Hematopoietic multipotent progenitor cell treated with erythropoietin and hydrocortisone succinate and interleukin-3 and kit ligand, for 17 days (in vitro differentiated cells): Measurements from ENCODE around the gene CORO1C.

Experiments used
- DNase-seq: peaks from one replicate; pipeline ENCODE4 v3.0.0-alpha.2; 2015; ENCODE audit warnings: low spot score

The CORO1C gene

GRCh38 chr12:108696111-108696995, 35.0 kb downstream of the CORO1C start:
- DNase-seq, result peak; percentile 67

- peak; percentile 59 for DNase-seq
These were observed 36.5 kb downstream of the CORO1C start for GRCh38 chr12:108694812-108695278.

GRCh38 chr12:108693751-108694150, 37.6 kb downstream of the CORO1C start:
- peak; percentile 37 for DNase-seq

- DNase-seq, result peak; percentile 53
These were observed 38.1 kb downstream of the CORO1C start for GRCh38 chr12:108693186-108693730.

DNA sequence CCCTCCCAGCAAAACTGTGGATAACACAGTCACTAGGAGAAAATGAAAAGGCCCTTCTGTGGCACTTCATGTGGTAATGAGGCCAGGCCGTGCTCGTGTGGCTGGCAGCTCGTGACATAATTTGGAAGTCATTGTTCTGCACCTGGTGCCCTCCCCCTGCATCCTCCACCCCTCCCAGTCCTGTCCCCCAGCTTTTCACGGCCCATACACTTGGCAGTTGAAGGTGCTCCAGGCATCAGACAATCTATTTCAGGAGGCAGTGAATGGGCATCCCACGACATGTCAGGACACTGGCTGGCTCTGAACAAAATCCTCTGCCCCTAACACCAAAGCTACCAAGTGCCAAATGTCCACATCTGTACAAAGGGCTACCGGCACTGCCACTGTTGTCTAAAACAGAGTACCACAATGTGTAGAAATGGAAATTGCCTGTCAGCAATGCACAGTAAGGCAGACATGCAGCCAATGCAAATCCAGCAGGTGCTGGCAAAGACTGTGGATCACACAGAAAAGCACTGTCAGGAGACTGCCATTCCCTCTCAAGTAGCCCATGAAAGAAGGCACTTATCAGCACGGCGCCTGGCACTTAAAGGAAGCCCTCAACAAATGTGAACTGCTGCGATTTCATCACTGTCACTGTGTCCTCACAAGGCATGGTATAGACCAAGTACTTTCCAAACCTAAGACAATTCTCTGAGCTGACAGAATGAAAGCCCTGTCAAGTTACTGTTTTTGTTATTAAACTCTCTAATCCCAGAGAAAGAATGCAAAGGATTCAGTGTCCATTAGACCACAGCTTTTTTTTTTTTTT, 39.1 kb downstream of the CORO1C start:
- peak; percentile 83 for DNase-seq

- peak; percentile 96 for DNase-seq
These were observed 39.9 kb downstream of the CORO1C start for GRCh38 chr12:108691175-108691997.

- no peak for DNase-seq
These were observed 40.7 kb downstream of the CORO1C start for GRCh38 chr12:108690542-108691174.

DNA sequence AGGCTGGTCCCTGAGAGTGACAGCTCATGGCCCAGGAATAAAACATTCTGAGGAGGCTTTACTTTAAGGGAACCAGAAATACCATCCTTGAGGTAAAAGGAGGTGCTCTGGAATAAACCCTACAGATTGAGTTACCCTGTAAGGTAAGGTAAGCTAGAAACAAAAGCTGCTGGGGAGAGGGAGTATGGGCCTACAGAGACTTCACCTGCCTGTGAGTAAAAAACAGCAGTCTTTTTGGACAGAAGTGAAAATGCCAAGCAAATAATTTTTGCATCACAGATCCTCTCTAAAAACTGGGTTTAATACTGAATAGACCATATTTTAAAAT, 41.2 kb downstream of the CORO1C start:
- no peak for DNase-seq

DNA sequence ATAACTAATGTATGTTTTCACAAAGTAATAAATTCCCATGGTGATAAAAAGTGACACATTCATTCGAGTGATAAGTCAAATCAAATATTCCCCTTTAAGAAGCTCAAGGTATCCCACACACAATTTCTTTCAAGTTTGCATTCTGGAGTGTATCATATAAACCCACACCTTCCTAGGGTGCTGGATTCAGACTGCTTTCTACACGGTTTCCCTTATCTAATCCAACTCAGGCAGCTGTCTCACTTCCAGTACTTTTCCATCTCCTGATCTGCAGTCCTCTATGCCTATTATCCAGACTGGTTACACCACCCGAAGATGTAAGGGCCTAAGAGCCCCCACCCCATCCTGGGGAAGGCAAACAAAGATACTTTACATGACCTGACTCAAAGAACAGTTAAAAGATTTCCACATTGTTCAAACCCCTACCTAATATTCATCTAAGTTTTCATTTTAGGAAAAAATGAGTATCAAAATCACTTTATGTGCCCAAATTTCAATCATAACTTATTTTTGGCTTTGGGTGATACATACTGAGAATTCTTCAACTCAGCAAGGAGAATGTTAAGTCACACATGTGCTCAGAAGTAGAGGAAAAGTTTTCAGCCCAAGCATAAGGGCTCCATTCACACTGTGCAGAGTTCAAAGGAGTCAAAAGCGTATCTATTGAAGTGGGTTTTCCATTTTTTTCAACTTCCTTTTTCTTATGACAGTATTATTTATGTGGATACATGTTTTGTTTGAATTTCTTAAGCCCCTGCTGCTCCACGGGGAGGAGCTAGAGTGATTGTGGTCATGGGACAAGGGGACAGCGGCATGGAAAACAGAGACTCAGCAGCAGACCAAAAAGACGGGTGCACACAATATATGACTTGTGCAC, 41.8 kb downstream of the CORO1C start:
- peak; percentile 82 for DNase-seq

DNA sequence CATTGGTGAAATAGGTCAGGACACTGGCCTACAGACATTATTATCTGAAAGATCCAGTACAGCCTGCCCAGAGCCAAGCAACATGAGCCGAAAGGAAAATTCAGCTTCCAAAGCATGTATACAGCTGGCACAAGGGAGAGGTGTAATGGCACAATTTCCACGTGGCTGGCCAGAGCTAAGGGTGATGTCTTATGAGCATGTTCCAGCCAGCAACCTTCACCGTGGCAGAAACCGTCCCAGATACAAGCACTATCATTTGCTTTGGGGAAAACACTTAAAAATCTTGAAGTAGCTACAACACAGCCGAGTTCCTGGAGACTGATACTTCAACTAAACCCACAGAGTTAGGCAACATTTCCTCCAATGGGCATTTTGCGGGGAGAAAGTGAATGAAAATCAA, 44.5 kb downstream of the CORO1C start:
- DNase-seq, result no peak

DNA sequence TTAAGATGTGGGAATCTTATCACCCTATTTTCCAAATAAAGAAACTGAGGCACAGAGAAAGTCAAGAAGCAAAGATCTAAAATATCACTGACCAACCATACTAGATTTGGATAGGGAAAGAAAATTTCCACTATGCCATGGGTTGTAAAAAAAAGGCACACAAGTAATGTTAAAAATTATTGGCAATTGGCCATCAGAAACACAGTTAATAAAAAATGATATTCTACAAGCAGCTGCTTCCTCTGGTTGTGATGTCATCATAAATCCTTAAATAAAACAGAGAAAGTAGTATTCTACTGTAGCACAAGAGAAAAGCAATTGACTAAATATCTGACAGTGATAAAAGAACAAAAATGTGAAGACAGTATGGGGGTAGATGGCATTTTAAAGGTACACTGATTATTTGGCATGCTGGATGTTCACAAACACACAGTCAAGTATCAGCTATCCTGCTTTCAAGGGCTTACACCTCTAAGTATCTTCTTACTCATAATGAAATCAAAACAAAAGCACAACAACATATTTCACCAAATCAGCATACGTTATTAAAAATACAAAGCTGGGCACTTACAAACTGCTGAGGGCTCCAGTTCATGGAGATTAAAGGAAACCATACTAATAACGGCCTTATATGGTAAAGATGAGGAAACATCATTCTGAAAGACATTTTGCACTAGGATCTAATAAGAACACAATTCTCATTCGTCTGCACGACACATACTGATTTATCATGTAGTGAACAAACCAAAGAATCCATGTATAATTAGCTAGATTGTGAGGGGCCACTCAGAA, 45.7 kb downstream of the CORO1C start:
- DNase-seq, result no peak

DNA sequence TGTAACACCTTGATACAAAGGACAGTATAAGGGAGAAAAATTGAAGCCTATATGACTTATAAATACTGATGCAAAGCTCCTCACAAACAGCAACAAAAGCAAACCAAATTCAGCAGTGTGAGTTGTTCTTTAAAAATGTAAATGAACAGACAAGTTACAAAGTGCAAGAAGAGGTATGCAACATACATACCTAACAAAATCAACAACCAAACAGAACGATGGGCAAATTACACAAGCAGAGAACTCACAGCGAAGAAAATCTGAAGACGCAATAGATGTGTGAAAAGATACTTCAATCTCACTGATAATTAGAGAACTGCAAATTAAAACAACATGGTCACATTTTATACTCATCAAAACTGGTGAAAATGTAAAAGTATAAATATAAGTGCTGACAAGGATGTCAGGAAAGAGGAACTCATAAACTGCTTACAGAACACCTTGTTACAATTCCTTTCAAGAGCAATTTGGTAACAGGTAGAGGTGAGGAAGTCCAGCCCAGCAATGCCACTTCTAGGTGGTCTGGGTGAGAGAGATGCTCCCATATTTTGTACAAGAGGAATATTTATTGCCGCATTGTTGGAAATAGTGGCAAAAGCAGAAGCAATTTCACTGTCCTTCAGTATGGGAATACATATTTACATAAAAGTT, 47.3 kb downstream of the CORO1C start:
- no peak for DNase-seq

- DNase-seq, result no peak
These were observed 50.0 kb downstream of the CORO1C start for GRCh38 chr12:108681317-108681716.

DNA sequence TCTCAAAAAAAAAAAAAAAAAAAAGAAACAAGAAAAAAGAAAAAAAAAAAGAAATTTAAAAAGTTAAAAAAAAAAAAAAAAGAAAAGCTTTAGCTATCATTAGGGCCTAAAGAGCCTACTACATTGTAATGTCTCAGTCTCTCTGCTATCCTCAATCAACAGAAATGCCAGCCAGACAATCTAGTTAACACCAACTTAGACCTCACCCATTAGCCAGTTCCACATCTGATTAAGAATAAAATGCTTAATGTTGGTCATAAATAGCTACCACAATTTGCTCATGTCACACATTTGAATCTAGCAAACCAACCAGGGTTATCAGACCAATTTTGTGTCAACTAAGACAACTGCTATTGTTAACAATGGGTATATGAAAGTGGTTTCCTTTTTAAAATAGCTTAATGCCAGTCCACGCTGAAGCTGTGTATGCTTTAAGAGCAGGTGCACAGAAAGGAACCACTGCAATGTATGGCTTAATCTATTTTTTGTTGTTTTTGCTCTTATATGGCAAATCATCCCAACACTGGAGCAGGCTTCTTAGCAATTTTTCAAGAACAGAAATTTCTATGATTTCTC, 52.1 kb downstream of the CORO1C start:
- peak; percentile 36 for DNase-seq

DNA sequence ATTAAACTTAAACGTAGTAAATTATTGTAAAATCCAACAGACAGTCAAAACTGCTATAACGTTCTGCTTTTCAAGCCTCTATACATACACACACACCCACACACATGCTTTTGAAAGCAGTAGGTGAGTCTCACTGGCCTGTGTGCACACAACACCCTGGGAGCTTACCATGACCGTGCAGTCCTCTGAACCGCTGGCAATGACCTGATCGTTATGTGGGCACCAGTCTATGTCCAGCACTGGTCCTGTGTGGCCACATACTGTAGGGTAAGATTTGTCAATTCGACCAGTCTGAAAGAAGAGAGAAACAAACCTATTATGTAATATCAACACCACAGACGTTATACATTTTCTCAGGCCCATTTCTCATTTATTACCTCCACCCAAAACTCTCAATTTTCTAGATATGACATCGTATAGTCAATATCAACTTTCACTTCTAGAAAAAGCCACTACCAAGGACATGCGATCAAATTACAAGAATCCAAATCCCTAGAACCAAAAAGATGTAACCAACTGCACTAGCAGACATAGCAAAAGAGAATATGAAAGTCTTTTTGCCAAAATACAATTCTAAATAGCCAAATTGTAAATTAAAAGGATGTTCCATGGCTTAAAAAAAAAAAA, 53.1 kb downstream of the CORO1C start:
- no peak for DNase-seq

- no peak for DNase-seq
These were observed 53.9 kb downstream of the CORO1C start for GRCh38 chr12:108677381-108677780.

DNA sequence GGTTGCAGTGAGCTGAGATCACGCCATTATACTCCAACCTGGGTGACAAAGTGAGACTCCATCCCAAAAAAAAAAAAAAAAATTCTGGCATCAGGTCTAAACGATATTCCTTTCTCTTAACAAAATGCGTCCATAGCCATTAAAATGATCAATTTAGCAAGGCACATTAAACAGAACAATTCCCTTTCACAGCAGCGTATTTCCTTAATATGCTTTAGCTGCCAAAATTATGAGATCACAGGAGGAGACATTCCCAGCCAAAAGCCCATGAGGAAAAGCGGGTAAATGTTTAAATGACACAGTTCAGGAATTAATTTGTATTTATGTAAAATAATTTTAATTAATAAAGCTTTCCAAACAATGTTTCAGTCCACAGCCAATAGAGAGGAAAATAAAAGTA, 54.6 kb downstream of the CORO1C start:
- no peak for DNase-seq

DNA sequence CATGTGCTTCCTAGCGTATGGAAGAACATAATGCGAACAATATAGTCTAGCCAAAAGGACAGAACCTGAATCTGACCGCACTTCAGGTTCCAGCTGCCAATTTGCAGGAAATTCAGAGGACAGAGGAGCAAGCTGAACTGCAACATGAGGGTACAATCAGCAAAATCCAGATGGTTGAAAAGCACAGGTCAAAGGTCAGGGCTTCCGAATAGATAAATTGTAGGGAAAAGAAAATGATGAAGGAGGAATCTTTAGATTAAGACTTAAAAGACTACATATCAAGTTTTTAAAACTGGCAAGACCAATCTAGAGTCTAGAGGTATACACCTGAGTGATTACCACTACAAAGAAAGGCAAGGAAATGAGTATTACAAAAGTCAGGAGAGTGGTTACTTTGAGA, 55.5 kb downstream of the CORO1C start:
- no peak for DNase-seq
